Body of pancreas (tissue), 4 donors: Measurements from ENCODE around the gene TMC5.

Source experiments
- POLR2A ChIP-seq, 3 donors: fragments of 450-650 bp; IDR thresholded peaks; one replicate each; pipeline ENCODE4 v1.6.1; 2016; ENCODE audit warnings: antibody characterized with exemption in 3 of 3, mild to moderate bottlenecking in 2 of 3
- TF ChIP-seq, protein P1 (sequence below), 7 experiments: fragments of 450-650 bp in 4 of 7; fragments of 200-600 bp in 3 of 7; sonication (generic) in 3 of 7; IDR thresholded peaks; one replicate each; pipeline ENCODE4 v1.5.1; 2016 to 2019; ENCODE audit warnings: antibody characterized with exemption in 7 of 7

DNA sequence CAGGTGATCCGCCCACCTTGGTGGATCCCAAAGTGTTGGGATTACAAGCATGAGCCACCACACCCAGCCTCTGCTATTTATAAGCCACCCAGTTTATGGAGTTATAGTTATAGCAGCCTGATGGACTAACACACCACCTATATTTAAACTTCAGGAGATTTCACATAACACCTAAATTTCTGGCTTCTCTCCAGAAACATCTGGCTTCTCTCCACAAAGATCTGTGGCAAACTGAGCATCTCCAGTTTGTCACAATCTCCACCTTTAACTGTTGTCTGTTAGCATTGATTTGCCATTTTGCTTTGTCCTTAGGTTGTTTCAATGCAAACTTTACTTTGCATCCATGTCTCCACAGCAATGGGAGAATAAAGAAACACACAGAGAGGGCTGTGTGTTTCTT, 64.6 kb downstream of the TMC5 start:
- TF ChIP-seq, protein P1, sequence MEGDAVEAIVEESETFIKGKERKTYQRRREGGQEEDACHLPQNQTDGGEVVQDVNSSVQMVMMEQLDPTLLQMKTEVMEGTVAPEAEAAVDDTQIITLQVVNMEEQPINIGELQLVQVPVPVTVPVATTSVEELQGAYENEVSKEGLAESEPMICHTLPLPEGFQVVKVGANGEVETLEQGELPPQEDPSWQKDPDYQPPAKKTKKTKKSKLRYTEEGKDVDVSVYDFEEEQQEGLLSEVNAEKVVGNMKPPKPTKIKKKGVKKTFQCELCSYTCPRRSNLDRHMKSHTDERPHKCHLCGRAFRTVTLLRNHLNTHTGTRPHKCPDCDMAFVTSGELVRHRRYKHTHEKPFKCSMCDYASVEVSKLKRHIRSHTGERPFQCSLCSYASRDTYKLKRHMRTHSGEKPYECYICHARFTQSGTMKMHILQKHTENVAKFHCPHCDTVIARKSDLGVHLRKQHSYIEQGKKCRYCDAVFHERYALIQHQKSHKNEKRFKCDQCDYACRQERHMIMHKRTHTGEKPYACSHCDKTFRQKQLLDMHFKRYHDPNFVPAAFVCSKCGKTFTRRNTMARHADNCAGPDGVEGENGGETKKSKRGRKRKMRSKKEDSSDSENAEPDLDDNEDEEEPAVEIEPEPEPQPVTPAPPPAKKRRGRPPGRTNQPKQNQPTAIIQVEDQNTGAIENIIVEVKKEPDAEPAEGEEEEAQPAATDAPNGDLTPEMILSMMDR (IDR thresholded peaks at IDR 0.05) = no peak
- TF ChIP-seq POLR2A (IDR thresholded peaks at IDR 0.05) = no peak
